GM18517 (cell line): Measurements from ENCODE around the gene DGAT2.

Source experiments
- ATAC-seq: cut with Tn5 transposase; IDR thresholded peaks from one replicate; pipeline ENCODE4 v1.9.1; 2021; ENCODE audit warnings: mild to moderate bottlenecking, moderate library complexity; ENCODE audit not compliant: unreplicated experiment

DGAT2 gene

DNA sequence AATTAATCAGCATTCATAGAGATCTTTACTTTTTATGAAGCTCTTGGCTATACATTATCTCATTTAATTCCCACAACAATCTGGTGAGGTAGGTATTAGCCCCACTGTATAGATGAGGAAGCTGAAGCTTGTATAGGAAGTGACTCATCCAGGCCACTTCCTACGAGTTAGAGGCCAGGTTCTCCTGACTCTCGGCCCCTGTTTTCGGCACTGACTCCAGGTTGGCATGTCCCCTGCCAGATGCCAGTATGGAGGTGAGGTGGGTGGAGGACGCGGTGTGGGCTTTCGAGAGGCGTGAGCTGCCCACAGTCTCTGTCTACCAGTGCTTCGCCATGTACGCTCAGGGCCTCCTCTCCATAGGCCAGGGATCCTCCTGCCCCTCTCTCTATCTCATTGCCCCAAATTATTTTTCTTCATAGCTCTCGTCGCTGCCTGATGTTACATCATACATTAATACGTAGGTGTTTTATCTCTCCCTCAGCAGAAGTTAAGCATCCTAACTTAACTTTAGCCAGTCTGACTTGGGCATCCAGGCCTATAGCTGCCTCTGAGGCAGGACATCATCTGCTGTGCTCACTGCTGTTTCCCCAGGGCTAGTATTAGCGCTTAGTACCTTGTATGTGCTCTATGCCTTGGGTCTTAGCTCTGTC is 9.0 kb downstream of the DGAT2 start:
- ATAC-seq, result no peak

DNA sequence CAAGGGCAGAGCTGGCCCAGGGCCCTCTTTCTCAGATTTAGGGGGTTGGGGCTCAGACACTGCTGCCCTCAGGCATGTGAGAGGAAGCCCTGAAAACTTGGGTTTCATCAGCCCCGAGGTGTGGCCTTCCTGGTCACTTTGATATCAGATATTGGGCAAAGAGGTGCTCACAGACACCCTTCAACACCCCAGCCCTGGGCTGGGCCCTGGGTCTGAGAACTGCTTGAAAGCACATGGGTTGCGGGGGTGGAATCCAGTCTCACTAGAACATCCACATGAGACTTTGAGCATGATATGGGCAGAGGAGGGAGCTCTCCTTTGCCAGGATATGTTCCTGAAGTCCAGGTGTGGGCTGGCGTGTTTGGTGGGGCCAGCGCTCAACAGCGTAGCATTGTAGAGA is 10.4 kb downstream of the DGAT2 start:
- ATAC-seq, result no peak

GRCh38 chr11:75779960-75780359 is 11.4 kb downstream of the DGAT2 start:
- ATAC-seq, result no peak

- no peak for ATAC-seq
Measured at GRCh38 chr11:75780888-75781287, 12.3 kb downstream of the DGAT2 start.

- no peak for ATAC-seq
Measured at GRCh38 chr11:75781296-75781695, 12.7 kb downstream of the DGAT2 start.

DNA sequence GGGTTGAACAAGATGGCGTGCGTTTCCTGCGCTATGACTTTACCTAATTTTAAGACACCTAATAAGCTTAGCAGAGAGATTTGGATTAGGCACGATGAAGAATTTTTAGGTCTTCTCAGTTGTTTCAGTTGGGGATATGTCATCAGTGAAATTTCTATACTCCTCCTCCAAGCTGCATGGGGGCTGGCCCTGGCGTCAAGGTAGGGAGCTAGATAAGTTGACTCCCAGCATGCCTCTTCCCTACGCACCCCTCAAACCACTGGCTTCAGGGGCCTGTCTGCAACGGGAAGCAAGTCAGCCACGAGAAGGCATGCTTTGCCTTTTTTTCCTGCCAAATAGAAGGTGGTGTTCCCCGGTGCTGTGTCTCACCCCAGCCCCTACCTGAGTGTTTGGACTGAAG is 13.3 kb downstream of the DGAT2 start:
- no peak for ATAC-seq

DNA sequence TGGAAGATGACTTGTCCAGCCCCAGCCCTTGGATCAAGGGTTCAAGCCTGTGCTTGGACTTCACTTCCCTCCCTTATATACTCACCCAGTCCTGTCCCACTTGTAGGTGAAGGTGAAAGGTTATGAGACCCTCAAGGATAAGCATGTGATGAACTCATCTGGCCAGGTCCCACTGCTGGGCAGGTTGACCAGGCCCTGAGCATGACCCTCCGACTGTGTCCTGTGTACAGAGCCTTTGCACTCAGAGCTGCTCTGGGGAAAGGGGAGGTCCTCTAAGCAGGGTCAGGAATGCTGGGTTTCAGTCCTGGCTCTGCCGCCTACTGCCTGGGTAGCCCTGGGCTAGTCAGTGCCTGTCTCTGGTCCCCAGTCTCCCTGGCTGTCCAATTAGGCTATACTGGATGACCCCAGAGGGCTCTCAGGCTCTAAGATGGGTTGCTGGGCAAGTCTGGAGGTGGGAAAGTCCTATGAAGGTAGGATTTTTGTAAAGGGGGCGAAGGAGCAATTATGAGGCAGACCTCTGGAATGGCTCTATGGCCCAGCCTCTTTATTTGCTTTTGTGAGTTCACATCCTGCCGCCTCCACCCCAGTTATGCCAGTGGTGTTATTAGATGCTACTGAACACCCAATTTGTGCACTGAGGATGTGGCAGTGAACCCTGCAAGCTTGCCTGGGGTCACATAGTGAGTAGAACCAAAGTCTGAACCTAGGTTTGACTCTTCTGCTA is 14.1 kb downstream of the DGAT2 start:
- no peak for ATAC-seq

DNA sequence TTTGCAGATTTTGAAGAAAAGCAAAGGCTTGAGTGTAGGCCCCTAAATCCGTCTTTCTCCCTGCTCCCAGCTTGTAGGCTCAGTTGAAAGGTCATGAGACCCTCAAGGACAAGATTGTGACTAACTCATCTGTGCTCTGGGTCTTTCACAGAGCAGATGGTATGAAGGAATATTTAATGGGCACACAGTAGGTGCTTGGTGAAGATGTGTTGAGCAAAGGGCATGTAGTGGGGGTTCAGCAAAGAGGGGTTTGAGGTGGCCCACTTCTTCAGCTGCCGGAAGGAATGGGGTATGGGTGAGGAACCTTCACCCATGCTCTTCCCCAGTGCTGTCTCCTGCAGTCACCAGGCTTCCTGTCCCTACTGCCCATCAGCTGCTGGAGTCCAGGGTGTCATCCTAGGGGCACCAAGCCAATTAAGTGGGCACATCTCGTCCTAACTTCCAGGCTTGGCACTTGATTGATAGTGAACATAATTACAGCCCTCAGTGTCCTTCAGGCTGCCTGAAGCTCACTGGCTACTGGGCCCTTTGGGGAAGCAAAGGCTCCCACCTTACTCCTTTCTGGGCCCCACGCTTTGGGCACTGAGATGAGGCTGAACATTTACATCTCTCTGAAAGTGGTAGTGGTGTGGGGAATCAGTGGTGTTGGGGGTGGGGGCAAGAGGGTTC is 15.0 kb downstream of the DGAT2 start:
- no peak for ATAC-seq

GRCh38 chr11:75784085-75784478 is 15.5 kb downstream of the DGAT2 start:
- no peak for ATAC-seq

- ATAC-seq, result no peak
Measured at GRCh38 chr11:75784506-75784905, 15.9 kb downstream of the DGAT2 start.

GRCh38 chr11:75785187-75785586 is 16.6 kb downstream of the DGAT2 start:
- ATAC-seq, result no peak

GRCh38 chr11:75786101-75786736 is 17.6 kb downstream of the DGAT2 start:
- peak; percentile 51 for ATAC-seq

GRCh38 chr11:75789521-75789920 is 20.9 kb downstream of the DGAT2 start:
- no peak for ATAC-seq

- no peak for ATAC-seq
Measured at GRCh38 chr11:75790986-75791385, 22.4 kb downstream of the DGAT2 start.

DNA sequence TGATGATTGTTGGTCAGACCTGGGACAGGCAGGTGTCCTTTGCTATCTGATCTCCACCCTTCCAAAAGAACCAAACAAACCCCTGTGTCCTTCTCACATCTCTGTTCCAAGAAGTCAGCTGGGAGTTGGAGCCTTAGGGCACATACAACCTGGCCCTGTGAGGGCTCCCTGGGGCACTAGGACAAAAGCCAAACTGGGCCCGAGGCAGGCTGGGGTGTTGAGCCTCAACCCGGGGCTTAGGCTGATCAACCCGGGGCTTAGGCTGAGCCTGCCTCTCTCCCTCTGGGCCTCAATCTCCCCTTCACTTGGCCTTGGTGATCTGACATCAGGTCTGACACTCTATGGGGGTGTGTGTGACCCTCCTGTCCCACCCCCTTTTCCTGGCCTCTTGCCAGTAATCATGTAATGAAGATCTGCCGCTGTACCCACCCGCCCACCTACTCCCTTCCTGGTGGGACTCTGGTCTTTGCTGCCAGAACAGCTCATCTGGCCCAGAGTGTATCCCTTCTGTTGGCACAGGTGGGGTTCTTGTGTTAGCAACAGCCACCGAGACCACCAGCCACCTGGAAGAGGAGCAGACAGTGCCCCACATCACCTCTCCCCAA is 23.7 kb downstream of the DGAT2 start:
- no peak for ATAC-seq

DNA sequence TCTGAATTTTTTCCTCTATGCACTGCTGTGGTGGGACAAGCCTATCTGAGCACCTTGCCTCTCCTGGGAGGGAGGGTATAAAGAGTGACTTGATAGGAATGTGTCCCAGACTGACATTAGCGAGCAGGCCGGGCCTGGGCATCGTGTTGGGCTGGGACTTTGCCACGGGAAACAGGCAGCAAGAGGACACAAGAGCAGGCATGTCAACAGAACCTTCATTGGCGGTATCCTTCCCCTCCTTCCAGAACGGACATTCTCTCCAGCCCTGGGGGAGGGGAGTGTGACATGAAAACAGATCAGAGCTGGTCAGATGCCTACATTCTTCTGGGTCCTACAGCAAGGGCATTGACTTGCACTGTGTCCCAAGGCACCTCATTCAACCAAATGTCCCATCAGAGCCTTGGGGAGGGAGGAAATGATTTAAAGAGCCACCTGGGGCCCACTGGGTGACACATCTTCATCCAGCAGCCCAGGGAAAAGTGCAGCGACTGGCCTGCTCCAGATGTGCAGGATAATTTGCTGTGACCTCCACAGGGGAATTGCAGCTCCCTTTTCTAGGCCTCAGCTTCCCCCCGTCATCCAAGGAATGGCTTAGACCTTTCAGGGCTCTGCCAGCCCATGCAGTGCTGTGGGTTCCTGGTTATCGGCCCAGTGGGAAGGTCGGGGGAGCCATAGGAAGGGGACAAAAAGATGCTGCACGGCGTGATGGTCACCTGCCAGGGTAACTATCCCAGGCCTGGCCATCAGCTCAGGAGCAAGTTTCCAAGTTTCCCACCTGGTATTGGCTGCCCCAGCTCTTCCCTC is 24.6 kb downstream of the DGAT2 start:
- ATAC-seq, result no peak

- no peak for ATAC-seq
Measured at GRCh38 chr11:75793966-75794365, 25.4 kb downstream of the DGAT2 start.

- ATAC-seq, result no peak
Measured at GRCh38 chr11:75795276-75796090, 26.9 kb downstream of the DGAT2 start.

DNA sequence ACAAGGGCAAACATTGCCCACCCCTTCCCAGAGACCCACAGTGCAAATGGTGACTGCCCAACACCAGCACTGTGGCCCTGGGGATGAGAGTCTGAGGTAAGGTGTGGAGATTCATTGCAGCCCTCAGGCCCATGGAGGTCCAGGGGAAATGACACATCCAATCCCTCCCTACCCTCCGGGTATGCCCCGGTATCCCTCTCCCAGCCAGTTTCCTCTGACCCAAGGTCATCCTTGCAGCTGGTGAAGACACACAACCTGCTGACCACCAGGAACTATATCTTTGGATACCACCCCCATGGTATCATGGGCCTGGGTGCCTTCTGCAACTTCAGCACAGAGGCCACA is 27.5 kb downstream of the DGAT2 start:
- no peak for ATAC-seq

DNA sequence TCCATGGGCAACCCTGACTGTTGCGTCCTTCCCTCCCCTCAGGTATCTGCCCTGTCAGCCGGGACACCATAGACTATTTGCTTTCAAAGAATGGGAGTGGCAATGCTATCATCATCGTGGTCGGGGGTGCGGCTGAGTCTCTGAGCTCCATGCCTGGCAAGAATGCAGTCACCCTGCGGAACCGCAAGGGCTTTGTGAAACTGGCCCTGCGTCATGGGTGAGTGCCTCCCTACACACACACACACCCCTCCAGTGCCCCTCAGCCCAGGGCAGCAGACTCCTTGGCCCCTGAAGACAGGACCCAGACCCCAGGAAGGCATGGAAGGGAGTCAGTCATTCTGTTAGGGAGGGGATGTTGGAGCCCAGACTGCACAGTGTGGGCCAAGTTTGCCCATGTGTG is 28.5 kb downstream of the DGAT2 start:
- no peak for ATAC-seq
